MCF 10A (cell line): Measurements from ENCODE around the gene ABHD3. TPM values are rescaled to one million over a fixed set of nuclear protein-coding genes. Genes with fewer than 3 reads are reported as not detected.
A peak's percentile ranks its signal among the peaks of the same experiment; 100 is the strongest.
"Not testable (repeated sequence)": the region's sequence is repeated elsewhere in the genome, so short reads cannot be mapped to it uniquely, and the experiment has no call there.

Experiments
- BruUV-seq: library from RNA; stranded (reverse); fragments of 400-500 nt; replicated peaks from 2 replicates; lab custom pipeline; 2021; lab: Mats Ljungman, UMichigan
- CTCF ChIA-PET: fragments of 300-600 bp; sonication (Branson Sonifier 250); formaldehyde crosslinking; extraction: SDS; loops from one replicate; lab custom pipeline; 2021; ENCODE audit warnings: antibody characterized with exemption, inconsistent platforms; lab: Yijun Ruan, JAX
- POLR2A ChIA-PET: fragments of 300-600, 350-650 bp; sonication (Branson Sonifier 250); formaldehyde crosslinking; extraction: SDS; loops from one replicate; lab custom pipeline; 2020; ENCODE audit warnings: antibody characterized with exemption, inconsistent platforms; lab: Yijun Ruan, JAX
- DNase-seq: peaks from one replicate; pipeline ENCODE4 v3.0.0-alpha.2; 2018; ENCODE audit not compliant: unreplicated experiment
- H3K27ac Mint-ChIP-seq: one replicate; pipeline ENCODE4 v1.8.0; 2022; ENCODE audit warnings: mild to moderate bottlenecking, low read depth, mixed read lengths; ENCODE audit not compliant: unreplicated experiment
- H3K27me3 Mint-ChIP-seq: one replicate; pipeline ENCODE4 v1.8.0; 2022; ENCODE audit warnings: mixed read lengths; ENCODE audit not compliant: insufficient read depth, unreplicated experiment
- H3K36me3 Mint-ChIP-seq: one replicate; pipeline ENCODE4 v1.8.0; 2022; ENCODE audit warnings: mild to moderate bottlenecking, moderate library complexity, mixed read lengths; ENCODE audit not compliant: insufficient read depth, unreplicated experiment
- H3K4me1 Mint-ChIP-seq: one replicate; pipeline ENCODE4 v1.8.0; 2022; ENCODE audit warnings: mixed read lengths; ENCODE audit not compliant: insufficient read depth, unreplicated experiment
- H3K4me3 Mint-ChIP-seq: one replicate; pipeline ENCODE4 v1.8.0; 2022; ENCODE audit warnings: mild to moderate bottlenecking, moderate library complexity, mixed read lengths; ENCODE audit not compliant: unreplicated experiment
- H3K9me3 Mint-ChIP-seq: one replicate; pipeline ENCODE4 v1.8.0; 2022; ENCODE audit warnings: mixed read lengths; ENCODE audit not compliant: unreplicated experiment
- intact Hi-C: fragments of 100-400 bp; cut with micrococcal nuclease; formaldehyde crosslinking; loops from 2 replicates; pipeline ENCODE4 v1.14.1; 2022
- total RNA-seq: library from RNA; stranded (reverse); gene quantifications from 2 replicates; pipeline ENCODE4 v1.2.3, GENCODE V29; 2022
- TF ChIP-seq, protein P1 (sequence below): fragments of 200-600 bp; IDR thresholded peaks from one replicate; pipeline ENCODE4 v1.8.0; 2022; ENCODE audit warnings: antibody characterized with exemption, mild to moderate bottlenecking; ENCODE audit not compliant: unreplicated experiment

Gene ABHD3
- total RNA-seq, 1 experiment from 2014 or later, result 2.9 TPM

DNA sequence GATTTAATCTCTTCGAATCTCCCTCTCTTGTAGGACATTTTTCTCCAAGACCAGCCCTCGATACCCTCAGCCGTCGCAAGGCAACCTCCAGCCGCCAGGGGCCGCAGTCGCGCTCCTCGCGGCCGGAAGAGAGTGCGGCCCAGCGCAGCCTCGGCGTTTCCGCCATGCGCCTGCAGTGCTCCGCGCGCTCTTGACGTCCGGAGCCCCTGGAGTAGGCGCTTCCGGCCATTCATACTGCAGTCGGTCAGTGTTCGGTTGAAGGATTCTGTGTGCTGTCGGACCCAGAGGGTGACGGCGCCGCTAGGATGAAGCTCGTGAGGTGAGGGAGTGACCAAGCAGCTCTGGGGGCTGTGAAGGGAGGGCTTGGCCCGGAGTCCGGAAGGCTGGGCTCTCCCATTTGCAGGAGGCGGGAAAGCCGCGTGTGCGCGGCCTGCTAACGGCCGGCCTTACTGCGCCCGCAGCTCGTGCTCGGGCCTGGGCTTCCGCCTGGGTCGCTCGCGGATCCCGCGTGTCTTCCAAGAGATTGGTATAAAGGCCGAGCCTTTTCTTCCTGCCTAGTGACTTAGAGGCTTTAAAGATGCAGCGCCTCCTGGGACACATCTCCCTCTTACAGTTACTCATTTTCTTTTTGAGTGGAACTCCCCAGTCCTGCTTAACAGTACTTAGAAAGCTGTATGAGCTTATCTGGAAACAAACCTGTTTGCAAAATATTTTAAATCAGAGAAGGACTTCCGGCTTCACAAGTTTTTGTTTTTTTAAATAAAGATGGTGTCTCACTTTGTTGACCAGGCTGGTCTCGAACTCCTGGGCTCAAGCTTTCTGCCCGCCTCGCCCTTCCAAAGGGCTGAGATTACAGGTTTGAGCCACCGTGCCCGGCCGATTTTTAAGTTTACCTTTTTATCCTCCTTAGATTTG is 92.2 kb downstream of the ABHD3 start, which contains the start of gene SNRPD1:
TSS of gene SNRPD1 (plus strand) at position 190 of the 915 bp plus-strand sequence. CDS start at position 306, 116 bp downstream.
- TSS peak; percentile 75 for BruUV-seq
- intact Hi-C loops, result loop anchor here (1.0 kb wide), 1 partner anchor 12 kb away; the partner anchor contains the start of gene ESCO1
- ChIA-PET CTCF (interaction anchor here (0.6 to 4.8 kb wide), 20 partner anchors 9 to 1208 kb away, joined by 3 to 64 read pairs (median 4); partner anchors contain the start of gene ESCO1), POLR2A (interaction anchor here (0.6 to 6.7 kb wide), 21 partner anchors 9 to 1494 kb away, joined by 3 to 129 read pairs (median 4); partner anchors contain the start of genes ABHD3, ESCO1 and MIB1)
- TF ChIP-seq, protein P1, sequence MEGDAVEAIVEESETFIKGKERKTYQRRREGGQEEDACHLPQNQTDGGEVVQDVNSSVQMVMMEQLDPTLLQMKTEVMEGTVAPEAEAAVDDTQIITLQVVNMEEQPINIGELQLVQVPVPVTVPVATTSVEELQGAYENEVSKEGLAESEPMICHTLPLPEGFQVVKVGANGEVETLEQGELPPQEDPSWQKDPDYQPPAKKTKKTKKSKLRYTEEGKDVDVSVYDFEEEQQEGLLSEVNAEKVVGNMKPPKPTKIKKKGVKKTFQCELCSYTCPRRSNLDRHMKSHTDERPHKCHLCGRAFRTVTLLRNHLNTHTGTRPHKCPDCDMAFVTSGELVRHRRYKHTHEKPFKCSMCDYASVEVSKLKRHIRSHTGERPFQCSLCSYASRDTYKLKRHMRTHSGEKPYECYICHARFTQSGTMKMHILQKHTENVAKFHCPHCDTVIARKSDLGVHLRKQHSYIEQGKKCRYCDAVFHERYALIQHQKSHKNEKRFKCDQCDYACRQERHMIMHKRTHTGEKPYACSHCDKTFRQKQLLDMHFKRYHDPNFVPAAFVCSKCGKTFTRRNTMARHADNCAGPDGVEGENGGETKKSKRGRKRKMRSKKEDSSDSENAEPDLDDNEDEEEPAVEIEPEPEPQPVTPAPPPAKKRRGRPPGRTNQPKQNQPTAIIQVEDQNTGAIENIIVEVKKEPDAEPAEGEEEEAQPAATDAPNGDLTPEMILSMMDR, result peak; percentile 93
- H3K36me3 Mint-ChIP-seq, result peaks cover 36% of the 10 kb centered on the region
- no peaks in the 10 kb centered on the region for H3K27me3 Mint-ChIP-seq
- peak within 1 kb of the TSS; percentile 90 for H3K4me3 Mint-ChIP-seq
- peak within 1 kb of the TSS; percentile 96 for H3K27ac Mint-ChIP-seq
- no peaks in the 10 kb centered on the region for H3K9me3 Mint-ChIP-seq
- peak; percentile 88 for DNase-seq
- H3K4me1 Mint-ChIP-seq, result peaks cover 6% of the 10 kb centered on the region

DNA sequence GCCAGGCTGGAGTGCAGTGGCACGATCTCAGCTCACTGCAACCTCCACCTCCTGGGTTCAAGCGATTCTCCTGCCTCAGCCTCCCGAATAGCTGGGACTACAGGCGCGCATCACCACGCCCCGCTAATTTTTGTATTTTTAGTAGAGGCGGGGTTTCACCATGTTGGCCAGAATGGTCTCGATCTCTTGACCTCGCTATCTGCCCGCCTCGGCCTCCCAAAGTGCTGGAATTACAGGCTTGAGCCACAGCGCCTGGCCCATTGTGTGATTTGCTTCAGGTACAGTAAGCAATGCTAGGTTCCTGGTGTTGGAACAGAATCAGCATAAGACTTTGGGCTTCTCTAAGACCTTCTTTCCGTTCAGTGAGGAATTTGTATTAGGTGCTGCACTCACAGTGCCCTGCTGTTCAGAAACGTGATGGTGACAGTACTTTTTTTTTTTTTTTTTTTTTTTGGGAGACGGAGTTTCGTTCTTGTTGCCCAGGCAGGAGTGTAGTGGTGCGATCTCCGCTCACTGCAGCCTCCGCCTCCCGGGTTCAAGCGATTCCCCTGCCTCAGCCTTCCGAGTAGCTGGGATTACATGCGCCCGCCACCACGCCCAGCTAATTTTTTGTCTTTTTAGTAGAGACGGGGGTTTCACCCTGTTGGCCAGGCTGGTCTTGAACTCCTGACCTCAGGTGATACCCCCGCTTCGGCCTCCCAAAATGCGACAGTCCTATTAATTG is 93.0 kb downstream of the ABHD3 start:
- peak overlapping the region; percentile 96 for H3K27ac Mint-ChIP-seq
- H3K4me3 Mint-ChIP-seq, result peak overlapping the region; percentile 90
- H3K27me3 Mint-ChIP-seq, H3K9me3 Mint-ChIP-seq, BruUV-seq, H3K4me1 Mint-ChIP-seq, DNase-seq: not testable (repeated sequence)
- peaks cover 32% of the 10 kb centered on the region for H3K36me3 Mint-ChIP-seq
- ChIA-PET POLR2A (interaction anchor here (0.6 to 6.7 kb wide), 11 partner anchors 9 to 1968 kb away, joined by 3 to 129 read pairs (median 6); partner anchors contain the start of genes ABHD3, ESCO1 and MIB1), CTCF (interaction anchor here (0.6 to 4.8 kb wide), 12 partner anchors 11 to 367 kb away, joined by 3 to 64 read pairs (median 4); partner anchors contain the start of gene ESCO1)
- intact Hi-C loops, result loop anchor here (1.0 kb wide), 1 partner anchor 11 kb away; the partner anchor contains the start of gene ESCO1

DNA sequence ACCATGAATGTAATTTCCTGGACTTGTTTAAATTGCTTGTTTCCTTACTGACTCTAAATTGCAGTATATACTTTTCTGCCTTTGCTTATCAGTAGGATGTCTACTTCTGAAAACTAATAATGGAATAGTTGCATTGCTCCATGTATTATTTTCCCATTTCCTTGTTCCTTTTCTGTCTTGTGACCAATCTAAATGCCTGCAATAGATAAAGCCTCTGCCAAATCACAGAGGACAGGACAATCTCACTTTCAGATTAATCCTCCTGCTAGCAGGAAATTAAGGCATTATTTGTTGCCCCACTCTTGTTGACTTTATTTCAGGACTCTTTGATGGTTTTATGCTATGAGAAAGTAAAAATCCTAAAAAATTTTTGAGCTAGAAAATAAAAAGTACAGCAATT is 99.4 kb downstream of the ABHD3 start:
- intact Hi-C loops, result loop anchor here (10.0 kb wide), 1 partner anchor 410 kb away; no protein-coding TSS in a partner anchor
- no TSS peak for BruUV-seq
- no peak for DNase-seq
- no peaks in the 10 kb centered on the region for H3K27me3 Mint-ChIP-seq
- ChIA-PET CTCF (interaction anchor here (0.7 kb wide), 1 partner anchor 143 kb away, joined by 3 read pairs; no protein-coding TSS in a partner anchor), POLR2A (interaction anchor here (0.8 kb wide), 1 partner anchor 100 kb away, joined by 3 read pairs; the partner anchor contains the start of gene ABHD3)
- TF ChIP-seq, protein P1, result no peak
- H3K9me3 Mint-ChIP-seq, result no peaks in the 10 kb centered on the region
- H3K4me3 Mint-ChIP-seq, result no peak overlapping the region
- no peaks in the 10 kb centered on the region for H3K4me1 Mint-ChIP-seq
- no peak overlapping the region for H3K27ac Mint-ChIP-seq
- peaks cover 2% of the 10 kb centered on the region for H3K36me3 Mint-ChIP-seq

DNA sequence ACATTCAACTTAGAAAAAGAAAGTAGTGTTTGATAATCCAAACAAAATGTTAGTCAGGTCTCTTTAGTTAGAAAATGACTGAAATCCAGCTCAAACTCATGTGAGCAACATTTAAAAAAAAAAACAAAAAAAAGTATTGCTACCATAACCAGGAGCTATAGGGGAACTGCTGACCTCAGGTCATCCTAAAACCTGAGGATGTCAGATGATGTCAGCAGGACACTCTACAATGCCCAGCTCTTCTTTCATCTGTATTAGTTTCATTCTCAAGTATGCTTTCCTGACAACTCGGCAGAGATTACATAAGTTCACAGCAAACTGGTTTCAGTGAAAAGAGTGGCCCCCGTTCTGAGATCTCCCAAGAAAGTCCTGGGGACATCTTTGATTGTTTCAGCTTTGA is 99.9 kb downstream of the ABHD3 start:
- BruUV-seq, result no TSS peak
- no peaks in the 10 kb centered on the region for H3K4me1 Mint-ChIP-seq
- ChIA-PET CTCF (interaction anchor here (0.5 to 0.7 kb wide), 2 partner anchors 37 to 144 kb away, joined by 3 to 4 read pairs; no protein-coding TSS in a partner anchor), POLR2A (no interaction called here)
- TF ChIP-seq, protein P1, result no peak
- H3K9me3 Mint-ChIP-seq, result no peaks in the 10 kb centered on the region
- DNase-seq, result no peak
- peaks cover 6% of the 10 kb centered on the region for H3K36me3 Mint-ChIP-seq
- H3K27me3 Mint-ChIP-seq, result no peaks in the 10 kb centered on the region
- no peak overlapping the region for H3K27ac Mint-ChIP-seq
- no peak overlapping the region for H3K4me3 Mint-ChIP-seq
- intact Hi-C loops, result loop anchor here (10.0 kb wide), 1 partner anchor 410 kb away; no protein-coding TSS in a partner anchor
